PC-3 (cell line): ENCODE data around the gene NKX1-1. TPM values are rescaled to one million over a fixed set of nuclear protein-coding genes. Genes with fewer than 3 reads are reported as not detected.

Source experiments
- ATAC-seq: fragments of 200-7000 bp; cut with Tn5 transposase; 2 replicates; pipeline ENCODE4 v1.9.1; 2020; ENCODE audit warnings: mild to moderate bottlenecking, moderate library complexity
- BruUV-seq: library from RNA; stranded (reverse); fragments of 400-500 nt; replicated peaks from 2 replicates; lab custom pipeline; 2021; lab: Mats Ljungman, UMichigan
- CTCF ChIA-PET: fragments of 300-600 bp; sonication (Branson Sonifier 250); formaldehyde crosslinking; loops from one replicate; lab custom pipeline; 2022; ENCODE audit warnings: antibody characterized with exemption; lab: Charles Lee
- POLR2A ChIA-PET: fragments of 300-600 bp; sonication (Branson Sonifier 250); formaldehyde crosslinking; loops from one replicate; lab custom pipeline; 2022; ENCODE audit warnings: antibody characterized with exemption; ENCODE audit not compliant: unreplicated experiment; lab: Charles Lee
- DNase-seq: peaks from one replicate; pipeline ENCODE4 v3.0.0-alpha.2; 2015
- H2AFZ ChIP-seq: fragments of 300-600 bp; sonication (generic); 2 replicates; pipeline ENCODE4 v1.6.0; 2016; ENCODE audit warnings: antibody characterized with exemption, low read length
- H3F3A ChIP-seq: fragments of 300-600 bp; sonication (generic); one replicate; pipeline ENCODE4 v1.6.0; 2017; ENCODE audit warnings: antibody characterized with exemption, low read length, control low read depth, mild to moderate bottlenecking; ENCODE audit not compliant: unreplicated experiment
- H3K27ac ChIP-seq: fragments of 300-600 bp; sonication (generic); 2 replicates; pipeline ENCODE4 v1.5.1; 2016; ENCODE audit warnings: mild to moderate bottlenecking, low read length
- H3K27me3 ChIP-seq: fragments of 300-600 bp; sonication (generic); 2 replicates; pipeline ENCODE4 v1.6.1; 2016; ENCODE audit warnings: low read length, mixed read lengths
- H3K36me3 ChIP-seq: fragments of 300-600 bp; sonication (generic); 2 replicates; pipeline ENCODE4 v1.6.1; 2016; ENCODE audit warnings: low read depth, mixed run types, low read length, mixed read lengths
- H3K4me1 ChIP-seq: fragments of 300-600 bp; sonication (generic); 2 replicates; pipeline ENCODE4 v1.5.1; 2016; ENCODE audit warnings: low read length; ENCODE audit not compliant: insufficient read depth
- H3K4me2 ChIP-seq: fragments of 300-600 bp; sonication (generic); 2 replicates; pipeline ENCODE4 v1.6.0; 2016; ENCODE audit warnings: low read length
- H3K4me3 ChIP-seq: fragments of 300-600 bp; sonication (generic); 2 replicates; pipeline ENCODE4 v1.5.1; 2016; ENCODE audit warnings: mild to moderate bottlenecking, low read length, mixed read lengths
- H3K79me2 ChIP-seq: fragments of 300-600 bp; sonication (generic); 2 replicates; pipeline ENCODE4 v1.6.1; 2017; ENCODE audit warnings: low read length, mixed read lengths
- H3K9ac ChIP-seq: fragments of 300-600 bp; sonication (generic); 2 replicates; pipeline ENCODE4 v1.6.0; 2016; ENCODE audit warnings: mild to moderate bottlenecking, low read length
- H3K9me2 ChIP-seq: fragments of 300-600 bp; sonication (generic); replicated peaks from 2 replicates; pipeline ENCODE4 v1.6.1; 2016; ENCODE audit warnings: mixed run types, low read length, mixed read lengths
- H3K9me3 ChIP-seq: fragments of 300-600 bp; sonication (generic); 2 replicates; pipeline ENCODE4 v1.6.1; 2016; ENCODE audit warnings: low read length, mixed read lengths
- H4K20me1 ChIP-seq: fragments of 300-600 bp; sonication (generic); 2 replicates; pipeline ENCODE4 v1.6.1; 2016; ENCODE audit warnings: low read length, mixed read lengths
- EZH2 ChIP-seq: fragments of 300-600 bp; sonication (generic); IDR thresholded peaks from one replicate; pipeline ENCODE4 v1.6.1; 2017; ENCODE audit warnings: antibody characterized with exemption, mild to moderate bottlenecking, low read length; ENCODE audit not compliant: unreplicated experiment
- EZH2phosphoT487 ChIP-seq: fragments of 300-600 bp; sonication (generic); IDR thresholded peaks from 2 replicates; pipeline ENCODE4 v1.6.1; 2018; ENCODE audit warnings: mild to moderate bottlenecking, antibody characterized with exemption, low read length, borderline replicate concordance
- intact Hi-C: fragments of 100-400 bp; cut with micrococcal nuclease; formaldehyde crosslinking; loops from 2 replicates; pipeline ENCODE4 v1.9.0; 2023
- total RNA-seq: library from RNA; depleted of rRNA; stranded (reverse); fragments of >200 nt; gene quantifications from 2 replicates; pipeline ENCODE4 v1.2.3, GENCODE V29; 2014; rRNA removed
- TF ChIP-seq, protein P1 (sequence below): fragments of 300-600 bp; sonication (generic); conservative IDR thresholded peaks from 2 replicates; pipeline ENCODE4 v1.5.1; 2017; ENCODE audit warnings: antibody characterized with exemption, low read depth, mild to moderate bottlenecking, low read length

NKX1-1 gene
- total RNA-seq, 1 experiment from 2014 or later = not detected

DNA sequence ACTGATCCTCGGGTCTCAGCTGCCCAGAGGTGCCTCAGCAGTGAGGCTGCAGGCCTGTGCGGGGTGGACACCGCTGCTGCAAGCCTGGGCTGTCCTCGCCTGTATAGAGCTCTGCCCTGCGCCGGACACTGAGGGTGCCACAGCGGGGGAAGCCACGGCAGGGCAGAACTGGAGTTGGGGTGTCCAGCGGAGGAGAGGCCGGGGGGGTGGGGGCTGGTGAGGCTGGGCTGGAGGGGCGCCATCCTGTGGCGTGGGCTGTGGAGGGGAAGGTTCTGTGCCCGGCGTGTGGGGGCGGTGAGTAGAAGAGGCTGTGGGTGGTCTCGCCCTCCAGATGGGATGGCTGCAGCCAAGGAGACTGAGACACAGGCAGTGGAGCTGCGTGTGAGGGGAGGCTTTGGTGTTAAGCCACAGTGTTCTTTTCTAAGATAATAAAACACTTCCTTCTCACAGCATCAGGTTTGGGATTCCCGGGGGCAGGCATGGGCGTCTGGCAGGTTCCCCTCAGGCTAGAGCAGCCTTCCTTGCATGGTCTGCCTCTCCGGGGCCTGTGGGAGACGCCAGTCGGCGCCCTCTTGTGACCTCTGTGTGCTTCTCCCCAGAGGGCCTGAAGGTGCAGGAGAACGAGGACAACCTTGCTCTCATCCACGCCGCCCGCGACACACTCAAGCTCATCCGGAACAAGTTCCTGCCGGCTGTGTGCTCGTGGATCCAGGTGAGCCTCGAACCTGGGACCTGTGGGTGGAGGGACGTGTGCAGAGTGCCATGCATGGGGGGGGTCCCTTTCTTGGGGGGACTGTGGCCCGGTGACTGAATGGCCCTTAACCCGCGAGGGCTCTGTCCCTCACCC lies 51.9 kb downstream of the NKX1-1 start:
- Histone ChIP-seq H3K4me1 (0 out of 2 replicates have a peak, but pooled peaks cover 2% of the 10 kb centered on the region), H3K4me2 (no peak overlapping the region), H3K4me3 (no peak overlapping the region), H3K9ac (no peak overlapping the region), H3K9me3 (no peaks in the 10 kb centered on the region), H3K9me2 (no peaks in the 10 kb centered on the region), H4K20me1 (no peaks in the 10 kb centered on the region), H3K36me3 (no peaks in the 10 kb centered on the region), H3K27ac (no peak overlapping the region), H3K79me2 (peaks cover 5% of the 10 kb centered on the region; the same call in 1 of the 2 replicates), H2AFZ (no peak overlapping the region), H3F3A (no peaks in the 10 kb centered on the region), H3K27me3 (no peaks in the 10 kb centered on the region)
- ATAC-seq = no peak
- BruUV-seq = no TSS peak
- CTCF ChIA-PET = no interaction called here
- POLR2A ChIA-PET = no interaction called here
- TF ChIP-seq EZH2phosphoT487 (no peak), EZH2 (no peak)
- TF ChIP-seq, protein P1, sequence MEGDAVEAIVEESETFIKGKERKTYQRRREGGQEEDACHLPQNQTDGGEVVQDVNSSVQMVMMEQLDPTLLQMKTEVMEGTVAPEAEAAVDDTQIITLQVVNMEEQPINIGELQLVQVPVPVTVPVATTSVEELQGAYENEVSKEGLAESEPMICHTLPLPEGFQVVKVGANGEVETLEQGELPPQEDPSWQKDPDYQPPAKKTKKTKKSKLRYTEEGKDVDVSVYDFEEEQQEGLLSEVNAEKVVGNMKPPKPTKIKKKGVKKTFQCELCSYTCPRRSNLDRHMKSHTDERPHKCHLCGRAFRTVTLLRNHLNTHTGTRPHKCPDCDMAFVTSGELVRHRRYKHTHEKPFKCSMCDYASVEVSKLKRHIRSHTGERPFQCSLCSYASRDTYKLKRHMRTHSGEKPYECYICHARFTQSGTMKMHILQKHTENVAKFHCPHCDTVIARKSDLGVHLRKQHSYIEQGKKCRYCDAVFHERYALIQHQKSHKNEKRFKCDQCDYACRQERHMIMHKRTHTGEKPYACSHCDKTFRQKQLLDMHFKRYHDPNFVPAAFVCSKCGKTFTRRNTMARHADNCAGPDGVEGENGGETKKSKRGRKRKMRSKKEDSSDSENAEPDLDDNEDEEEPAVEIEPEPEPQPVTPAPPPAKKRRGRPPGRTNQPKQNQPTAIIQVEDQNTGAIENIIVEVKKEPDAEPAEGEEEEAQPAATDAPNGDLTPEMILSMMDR = no peak
- intact Hi-C loops = no loop called here
- no peak for DNase-seq

- Histone ChIP-seq H3K4me1 (peaks cover 11% of the 10 kb centered on the region), H3K27ac (no peak overlapping the region), H3K4me2 (no peak overlapping the region), H3K9ac (no peak overlapping the region), H3K36me3 (no peaks in the 10 kb centered on the region), H4K20me1 (no peaks in the 10 kb centered on the region), H2AFZ (no peak overlapping the region), H3K9me2 (no peaks in the 10 kb centered on the region), H3K4me3 (no peak overlapping the region), H3K27me3 (no peaks in the 10 kb centered on the region), H3F3A (no peaks in the 10 kb centered on the region), H3K79me2 (peaks cover 14% of the 10 kb centered on the region), H3K9me3 (no peaks in the 10 kb centered on the region)
- POLR2A ChIA-PET = no interaction called here
- TF ChIP-seq EZH2phosphoT487 (no peak), EZH2 (no peak)
- TF ChIP-seq, protein P1 = no peak
- CTCF ChIA-PET = no interaction called here
- no TSS peak for BruUV-seq
- intact Hi-C loops = no loop called here
- no peak for DNase-seq
- ATAC-seq = no peak
These were observed 52.8 kb downstream of the NKX1-1 start for GRCh38 chr4:1353186-1354055.

Other genes starting within 250 kb of the NKX1-1 start
- 0.80 and 1.0 TPM in 2 replicates for gene SPON2, start 233.9 kb downstream of the NKX1-1 start, total RNA-seq
- gene CTBP1, start 157.3 kb downstream of the NKX1-1 start, total RNA-seq = 223 and 266 TPM in 2 replicates
- gene MAEA, start 116.6 kb downstream of the NKX1-1 start, total RNA-seq = 48.1 and 81.4 TPM in 2 replicates
- gene UVSSA, start 59.2 kb downstream of the NKX1-1 start, total RNA-seq = 6.2 and 11.2 TPM in 2 replicates